GM04503 (cell line): ENCODE data around the gene NAIF1.

ENCODE experiments used
- DNase-seq: peaks from one replicate; pipeline ENCODE4 v3.0.0-alpha.2; 2012; ENCODE audit warnings: low read depth

NAIF1 gene

DNA sequence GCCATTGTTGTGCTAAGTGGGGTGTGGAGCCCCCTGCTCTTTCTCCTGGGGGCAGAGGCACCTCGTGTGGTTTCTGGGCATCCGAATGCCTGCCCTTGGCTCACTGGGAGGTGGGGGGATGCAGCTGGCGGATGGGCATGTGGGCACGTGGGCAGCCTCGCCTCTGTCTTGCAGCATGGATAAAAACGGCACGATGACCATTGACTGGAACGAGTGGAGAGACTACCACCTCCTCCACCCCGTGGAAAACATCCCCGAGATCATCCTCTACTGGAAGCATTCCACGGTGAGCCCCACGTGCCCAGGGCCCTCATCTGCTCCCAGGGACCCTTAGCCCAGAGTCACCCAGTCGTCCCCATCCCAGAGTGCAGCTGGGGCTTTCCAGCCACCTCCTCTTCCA is 35.1 kb upstream of the NAIF1 start:
- no peak for DNase-seq

DNA sequence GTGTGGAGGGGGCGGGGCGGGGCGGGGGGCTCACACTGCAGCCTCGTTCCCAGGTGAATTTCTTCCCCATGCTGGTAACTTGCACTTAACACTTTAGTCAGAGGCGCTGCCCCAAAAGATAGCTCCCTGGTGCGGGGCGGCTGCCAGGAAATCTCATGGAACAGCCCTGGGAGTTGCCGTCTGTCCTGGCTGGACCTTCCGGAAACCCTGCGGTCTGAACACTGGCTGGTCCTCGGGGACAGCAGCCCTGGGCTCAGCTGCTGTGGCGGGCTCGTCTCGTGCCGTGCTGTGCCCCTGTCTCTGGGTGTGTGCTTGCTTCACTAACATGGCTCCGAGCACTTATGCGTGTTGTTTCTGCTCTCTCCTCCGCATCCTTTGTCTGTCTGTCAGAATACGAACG is 34.6 kb upstream of the NAIF1 start:
- DNase-seq = no peak

DNA sequence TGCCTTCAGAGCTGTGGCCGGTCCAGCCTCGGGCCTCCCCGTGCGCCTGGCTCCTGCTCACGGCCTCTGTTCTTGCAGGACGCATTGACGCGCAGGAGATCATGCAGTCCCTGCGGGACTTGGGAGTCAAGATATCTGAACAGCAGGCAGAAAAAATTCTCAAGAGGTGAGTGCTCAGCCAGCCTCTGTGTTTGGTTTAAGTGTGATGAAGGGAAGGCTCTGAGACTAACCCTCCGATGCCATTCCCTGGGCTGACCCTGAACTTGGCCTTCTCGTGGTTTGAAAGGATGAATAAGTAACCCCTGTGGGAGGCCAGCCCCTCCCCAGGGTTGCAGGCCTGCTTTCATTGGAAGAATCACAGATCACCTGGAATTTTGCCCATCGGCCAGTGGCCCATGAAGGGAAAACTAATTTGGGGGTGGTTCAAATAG is 34.1 kb upstream of the NAIF1 start:
- DNase-seq = no peak

DNA sequence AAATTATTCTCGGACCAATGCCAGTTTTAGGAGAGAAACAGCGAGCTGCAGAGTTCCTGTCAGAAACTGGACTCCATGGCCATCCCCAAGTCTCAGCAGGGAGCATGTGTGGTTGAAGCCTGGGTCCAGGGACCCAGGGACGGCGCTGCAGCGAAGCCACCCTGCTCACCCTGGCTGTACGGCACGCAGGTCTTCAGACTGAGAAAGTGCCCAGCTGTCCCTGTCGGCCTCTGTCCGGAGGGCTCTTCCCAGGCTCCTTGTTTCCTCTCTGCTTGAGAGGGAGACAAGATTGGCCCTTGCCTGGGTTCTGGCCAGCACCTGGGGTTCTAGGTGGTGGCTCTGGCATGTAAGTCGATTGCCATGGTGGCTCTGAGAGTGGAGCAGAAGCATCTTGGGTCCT is 33.5 kb upstream of the NAIF1 start:
- DNase-seq = no peak

DNA sequence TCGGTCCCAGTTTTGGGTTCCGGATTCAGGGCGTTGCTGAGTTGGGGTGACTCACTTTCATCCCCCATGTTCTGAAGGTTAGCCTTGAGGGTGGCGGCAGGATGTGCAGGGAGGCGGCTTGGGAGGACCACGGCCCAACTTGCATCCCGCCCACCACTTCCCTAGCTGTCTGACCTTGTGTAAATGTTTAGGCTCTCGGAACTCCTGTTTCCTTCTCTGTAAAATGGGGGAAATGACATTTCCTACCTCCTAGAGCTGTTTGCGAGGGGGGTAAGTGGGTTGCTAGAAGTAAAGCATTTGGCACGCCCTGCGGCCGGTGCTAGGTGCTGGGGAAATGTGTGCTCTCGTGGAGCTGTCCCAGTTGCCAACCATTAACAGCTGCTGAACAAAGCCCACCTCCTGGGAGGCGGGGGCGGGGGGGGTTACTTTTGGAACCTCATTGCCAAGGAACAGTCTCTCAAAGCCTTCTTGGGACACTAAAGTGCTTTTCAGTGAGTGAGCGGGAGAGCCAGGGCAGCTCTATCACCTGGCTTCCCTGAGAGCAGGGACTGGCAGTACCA is 32.9 kb upstream of the NAIF1 start:
- no peak for DNase-seq

DNA sequence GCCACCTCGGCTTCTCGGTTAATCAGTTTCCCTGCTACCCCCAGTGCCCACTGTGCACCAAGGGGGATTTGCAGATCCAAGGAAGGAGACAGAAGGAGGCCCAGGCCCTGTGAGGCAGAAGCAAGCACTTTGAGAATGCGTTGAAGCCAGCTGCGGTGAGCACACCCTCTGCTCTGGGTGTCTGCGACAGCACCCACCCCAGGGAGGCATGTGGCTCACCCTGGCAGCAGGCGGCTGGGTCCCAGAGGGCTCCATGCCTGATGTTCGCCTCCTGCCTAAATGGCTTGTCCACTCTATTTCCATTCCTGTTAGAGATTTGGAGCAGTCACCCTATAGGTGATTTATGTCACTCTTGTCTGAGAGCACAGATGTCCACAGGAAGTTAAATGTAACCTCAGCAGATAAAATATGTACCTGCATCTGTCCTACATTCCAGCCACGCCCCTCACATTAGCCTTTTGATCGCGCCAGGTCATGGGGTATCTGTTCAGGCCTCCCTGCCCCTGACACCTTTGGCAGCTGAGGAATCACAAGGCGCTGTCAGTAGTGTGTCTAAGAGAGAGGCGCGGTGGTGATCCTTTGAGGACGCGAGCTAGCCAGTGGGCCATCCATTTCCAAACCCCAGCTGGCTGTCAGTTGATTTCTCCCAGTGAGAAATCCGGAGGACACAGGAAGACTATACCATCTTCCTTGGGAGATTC is 32.3 kb upstream of the NAIF1 start:
- DNase-seq = no peak

DNA sequence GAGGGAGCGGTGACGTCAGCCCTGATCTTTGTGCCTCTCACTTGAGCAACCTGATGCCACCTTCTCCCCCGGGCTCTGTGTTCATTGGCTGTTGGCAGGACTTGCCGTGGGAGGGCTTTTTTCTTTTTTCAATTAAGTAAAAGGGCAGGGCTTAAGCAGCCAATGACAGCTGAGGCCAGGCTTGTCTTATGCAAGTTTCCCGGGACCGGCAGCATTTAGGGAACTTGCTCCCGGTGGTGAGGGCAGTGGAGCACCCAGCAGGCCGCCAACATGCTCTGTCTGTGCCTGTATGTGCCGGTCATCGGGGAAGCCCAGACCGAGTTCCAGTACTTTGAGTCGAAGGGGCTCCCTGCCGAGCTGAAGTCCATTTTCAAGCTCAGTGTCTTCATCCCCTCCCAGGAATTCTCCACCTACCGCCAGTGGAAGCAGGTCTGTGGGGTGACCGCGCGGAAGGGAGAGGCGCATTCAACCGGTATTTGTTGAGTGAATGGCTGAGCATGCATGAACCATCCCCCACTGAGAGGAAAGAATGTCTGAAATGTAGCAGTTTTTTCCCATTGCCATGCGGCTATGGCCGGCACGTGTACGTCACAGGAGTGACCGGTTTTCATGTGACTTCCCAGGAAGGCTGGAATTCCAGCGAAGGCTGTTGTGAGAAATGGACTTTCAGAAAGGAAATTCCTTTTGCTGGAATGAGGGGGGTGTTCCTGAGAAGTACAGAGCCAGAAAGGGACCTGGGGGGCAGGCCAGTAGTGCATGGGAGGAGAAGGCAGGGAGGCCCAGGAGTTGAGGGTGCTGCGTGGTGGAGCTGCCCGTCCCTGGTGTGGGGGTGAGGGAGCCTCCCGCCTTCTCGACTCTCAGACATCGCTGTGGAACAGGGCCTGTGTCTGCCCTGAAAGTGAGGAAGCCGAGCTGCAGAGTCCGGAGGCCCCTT is 31.4 kb upstream of the NAIF1 start:
- DNase-seq = peak; percentile 90

DNA sequence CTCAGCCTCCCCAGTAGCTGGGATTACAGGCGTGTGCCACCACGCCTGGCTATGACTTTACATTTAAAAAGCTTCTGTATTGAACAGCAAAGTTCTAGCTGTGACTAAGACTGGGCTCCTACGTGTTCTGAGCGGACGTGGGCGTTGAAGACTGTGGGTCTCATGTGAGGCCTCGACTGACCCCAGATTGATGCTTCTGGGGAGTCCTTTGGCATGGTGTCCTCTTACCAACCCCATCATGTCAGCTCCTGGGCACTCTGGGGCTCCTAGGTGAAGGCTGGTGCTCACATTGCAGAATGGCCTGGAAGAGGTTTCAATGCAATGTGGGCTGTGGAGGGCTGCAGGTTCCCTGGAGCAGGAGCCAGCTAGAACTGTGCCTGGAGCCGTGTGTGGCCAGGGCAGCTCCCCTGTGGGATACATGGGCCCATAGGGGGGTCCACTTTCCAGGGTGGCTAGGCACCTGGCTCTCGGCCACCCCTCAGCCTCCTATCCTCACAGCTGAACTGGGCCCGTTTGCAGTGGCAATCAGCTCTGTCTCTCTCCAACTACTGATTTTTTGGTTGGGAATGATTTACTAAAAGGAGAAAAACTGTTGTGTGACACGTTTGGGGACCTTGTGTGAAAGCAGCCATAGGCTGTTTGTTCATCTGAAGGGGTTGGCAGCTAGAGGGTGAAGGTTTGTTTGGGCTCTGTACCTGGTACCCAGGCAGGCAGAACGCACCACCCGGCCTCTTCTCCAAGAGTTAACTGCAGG is 30.6 kb upstream of the NAIF1 start:
- DNase-seq = no peak

DNA sequence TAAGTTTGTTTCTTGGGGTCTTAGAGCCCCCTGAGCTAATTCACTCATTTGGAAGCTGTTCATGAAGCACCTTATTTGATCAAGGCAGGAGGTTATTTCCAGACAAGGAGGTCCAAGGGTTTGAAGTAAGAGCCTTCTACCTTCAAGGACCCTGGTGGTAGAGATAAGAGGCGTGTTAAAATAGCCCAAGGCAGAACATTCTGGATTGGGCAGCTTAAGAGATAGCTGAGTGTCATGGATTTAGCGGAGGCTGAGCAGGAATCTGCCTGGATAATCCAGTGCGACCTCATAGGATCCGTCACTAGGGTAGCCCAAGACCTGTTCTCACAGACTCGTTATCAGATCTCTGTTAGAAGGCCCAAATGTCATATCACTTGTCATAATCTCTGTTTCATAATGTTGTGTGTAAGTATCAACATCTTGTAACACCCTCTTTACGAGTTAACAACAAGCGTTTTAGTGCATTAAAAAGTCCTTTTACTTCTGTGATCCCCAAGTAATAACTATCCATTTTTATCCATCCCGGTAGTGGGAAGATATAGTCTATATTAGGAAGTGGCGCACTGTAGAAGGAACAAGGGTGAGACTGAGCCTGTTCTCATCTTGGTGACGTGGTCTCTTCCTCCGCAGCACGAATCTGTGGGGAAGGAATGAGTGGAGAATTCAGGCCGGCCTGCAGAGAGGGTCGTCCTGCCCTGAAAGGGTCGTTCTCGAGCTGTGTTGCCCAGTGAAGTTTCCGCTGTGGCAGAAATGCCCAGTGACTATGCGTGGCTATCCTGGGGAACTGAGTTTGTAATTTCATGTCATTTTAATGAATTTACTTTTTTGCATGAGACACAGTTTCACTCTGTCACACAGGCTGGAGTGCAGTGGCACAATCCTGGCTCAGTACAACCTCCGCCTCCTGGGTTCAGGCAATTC is 29.8 kb upstream of the NAIF1 start:
- no peak for DNase-seq

DNA sequence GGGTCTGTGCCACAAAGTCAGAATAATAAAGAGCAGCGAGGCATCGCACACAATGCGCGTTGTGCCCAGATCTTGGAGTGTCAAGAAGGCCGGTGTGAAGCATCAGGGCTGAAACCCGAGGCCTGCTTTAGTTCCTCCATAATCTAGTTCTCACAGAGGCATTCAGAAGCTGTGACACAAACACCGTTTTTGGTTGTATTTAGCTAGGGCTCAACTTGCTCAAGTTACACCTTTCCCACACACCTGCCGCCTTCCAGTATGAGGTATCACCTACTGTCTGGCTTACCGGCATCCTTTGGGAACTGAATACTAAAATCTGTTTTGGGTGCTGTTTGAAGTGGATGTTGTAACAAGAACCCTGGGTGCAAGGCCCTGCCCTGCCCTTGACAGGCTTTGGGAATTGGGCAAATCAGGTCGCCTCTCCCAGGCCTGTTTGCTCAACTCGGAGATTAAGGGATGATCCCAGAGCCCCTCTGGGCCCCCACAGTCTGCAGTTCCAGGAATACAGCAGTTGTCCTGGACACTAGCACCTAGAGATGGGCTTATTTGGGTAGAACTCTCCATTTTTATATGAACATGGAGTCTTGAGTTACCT is 27.9 kb upstream of the NAIF1 start:
- DNase-seq = no peak

DNA sequence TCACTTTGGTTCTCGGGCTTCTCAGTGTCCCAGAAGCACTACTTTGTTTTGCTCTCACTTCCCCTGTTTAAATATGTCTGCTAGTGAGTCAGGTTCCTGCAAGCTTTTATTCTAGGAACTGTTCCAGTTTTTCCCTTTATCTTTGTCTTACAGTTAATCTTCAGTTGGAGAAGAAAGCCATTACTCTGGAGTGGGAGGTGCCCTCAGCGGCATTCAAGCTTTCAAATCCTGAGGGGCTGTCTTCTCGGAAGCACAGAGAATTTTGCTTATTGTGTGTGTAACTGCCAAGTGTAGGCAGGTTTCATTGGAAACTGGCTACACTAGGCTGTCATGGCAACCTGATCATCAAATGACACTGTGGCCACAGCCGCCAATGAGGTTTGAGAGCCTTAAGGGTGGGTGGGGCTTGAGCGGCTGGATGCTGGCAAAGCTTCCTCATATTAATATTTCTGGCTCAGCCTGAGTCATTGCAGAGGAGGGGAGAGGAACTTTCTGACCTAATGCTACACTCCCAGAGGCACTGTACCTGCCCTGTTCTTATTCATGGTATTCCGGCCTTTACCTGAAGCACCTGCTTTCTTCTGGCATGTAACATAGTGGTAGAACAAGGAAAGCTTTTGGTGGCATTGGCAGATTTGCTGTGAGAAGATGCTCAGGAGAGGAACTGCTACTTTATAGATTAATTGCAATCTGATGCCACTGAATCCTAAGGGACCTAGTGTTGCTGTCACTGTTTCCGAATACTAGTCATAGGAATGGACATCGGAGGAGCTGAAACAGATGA is 27.2 kb upstream of the NAIF1 start:
- peak; percentile 93 for DNase-seq

DNA sequence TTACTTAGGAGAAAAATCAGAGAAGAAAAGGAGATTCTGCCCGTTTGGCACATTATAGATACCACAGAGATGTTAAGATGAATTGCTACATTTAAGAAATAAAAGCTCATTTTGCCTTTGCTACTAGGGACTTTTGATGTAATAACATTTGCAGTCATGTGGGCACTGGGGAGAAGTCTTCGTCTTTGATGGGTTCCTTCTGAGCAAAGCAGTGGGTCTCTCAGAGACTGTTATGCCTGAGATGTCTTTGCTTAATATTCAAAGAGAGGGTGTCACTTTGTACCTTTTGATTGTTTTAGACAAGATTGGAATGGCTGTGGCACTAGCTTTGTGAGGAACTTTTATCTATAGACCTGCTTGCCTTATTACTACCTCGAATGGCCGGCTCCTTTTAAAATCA is 25.9 kb upstream of the NAIF1 start:
- no peak for DNase-seq

DNA sequence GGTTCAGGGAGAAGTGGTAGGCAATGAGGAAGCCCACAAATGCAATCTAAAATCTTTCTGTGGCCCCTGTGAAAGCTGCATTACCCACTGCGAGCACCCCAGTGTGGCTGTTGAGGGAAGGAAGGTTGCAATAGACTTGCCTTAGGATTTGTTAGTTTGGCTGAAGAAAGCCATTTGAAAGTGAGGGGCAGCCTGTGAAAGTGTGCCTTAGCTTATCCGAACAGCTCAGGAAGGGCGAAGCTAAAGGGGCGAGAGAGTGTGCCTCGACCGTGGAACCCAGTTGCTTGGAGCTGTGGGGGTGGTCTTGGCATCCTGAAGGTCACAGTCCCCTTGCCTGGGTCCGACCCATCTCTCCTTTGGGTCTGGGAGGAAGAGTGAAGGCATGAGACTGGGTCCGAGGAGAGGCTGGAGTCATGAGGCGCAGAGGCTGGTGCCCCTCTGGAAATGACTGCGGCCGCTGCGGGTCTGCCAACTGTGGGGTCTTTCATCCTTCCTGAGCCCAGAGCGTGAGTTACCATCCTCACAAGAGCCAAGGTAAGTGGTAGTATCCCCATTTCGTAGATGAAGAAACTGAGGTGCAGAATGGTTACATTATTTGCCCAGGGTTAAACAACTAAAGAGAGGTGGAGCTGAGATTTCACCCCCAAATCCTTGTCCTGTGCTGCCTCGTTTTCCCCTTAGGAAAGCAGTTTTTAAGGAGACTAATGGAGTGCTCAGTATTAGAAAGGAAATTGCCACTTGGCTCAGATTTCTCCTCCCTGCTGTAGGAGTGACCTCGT is 25.3 kb upstream of the NAIF1 start:
- no peak for DNase-seq

DNA sequence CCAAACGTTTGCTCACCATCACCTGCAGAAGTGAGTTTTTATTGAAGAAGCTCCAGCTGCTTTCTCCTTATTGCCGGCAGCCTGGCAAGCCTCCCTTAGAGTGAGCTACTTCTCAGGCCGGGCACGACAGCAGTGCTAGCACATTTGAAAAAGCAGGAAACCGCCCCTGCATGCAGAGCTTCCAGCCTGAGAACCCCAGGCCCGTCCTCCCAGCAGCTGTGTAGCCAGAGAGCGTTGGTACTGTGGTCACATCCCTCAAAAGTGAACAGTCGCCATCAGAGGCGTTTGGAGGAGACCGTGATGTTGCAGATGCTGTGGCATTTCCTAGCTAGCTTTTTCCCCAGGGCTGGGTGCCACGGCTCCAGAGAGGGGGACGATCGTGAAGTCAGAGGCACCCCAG is 24.5 kb upstream of the NAIF1 start:
- DNase-seq = no peak

DNA sequence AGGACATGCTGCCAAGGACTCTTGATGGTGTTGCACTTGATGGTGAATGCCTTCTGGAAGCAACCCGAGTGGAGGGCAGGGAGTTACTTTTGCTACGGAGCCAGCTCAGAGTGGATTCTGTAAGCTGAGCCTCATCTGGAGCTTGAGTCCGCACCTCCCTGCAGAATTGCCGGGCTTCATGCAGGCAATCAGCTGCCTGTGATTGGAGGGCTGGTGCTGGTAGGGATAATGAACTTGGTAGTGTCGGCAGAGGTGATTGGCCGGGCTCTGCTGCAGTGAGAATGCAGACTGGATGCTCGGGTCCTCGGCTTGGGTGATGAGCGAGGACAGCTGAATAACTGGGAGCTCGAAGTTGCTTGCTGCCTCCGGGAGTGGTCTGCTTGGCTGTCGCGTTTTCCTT is 24.0 kb upstream of the NAIF1 start:
- DNase-seq = peak; percentile 76

DNA sequence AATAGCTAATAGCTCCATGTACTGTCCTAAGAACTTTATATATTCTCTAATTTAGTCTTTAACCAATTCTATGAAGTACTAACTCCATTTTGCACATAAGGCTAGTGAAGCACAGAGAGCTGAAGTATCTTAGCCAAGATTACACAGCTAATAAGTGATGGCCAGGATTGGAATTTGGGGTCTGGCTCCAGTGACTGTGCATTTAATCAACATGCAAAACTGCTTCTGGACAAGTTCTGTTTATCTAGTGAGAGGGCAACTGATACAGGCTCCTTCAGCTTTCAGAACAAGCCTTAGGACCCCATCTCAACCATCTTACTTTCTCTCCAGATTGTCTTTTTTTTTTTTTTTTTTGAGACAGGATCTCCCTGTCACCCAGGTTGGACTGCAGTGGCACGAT is 22.2 kb upstream of the NAIF1 start:
- DNase-seq = no peak

DNA sequence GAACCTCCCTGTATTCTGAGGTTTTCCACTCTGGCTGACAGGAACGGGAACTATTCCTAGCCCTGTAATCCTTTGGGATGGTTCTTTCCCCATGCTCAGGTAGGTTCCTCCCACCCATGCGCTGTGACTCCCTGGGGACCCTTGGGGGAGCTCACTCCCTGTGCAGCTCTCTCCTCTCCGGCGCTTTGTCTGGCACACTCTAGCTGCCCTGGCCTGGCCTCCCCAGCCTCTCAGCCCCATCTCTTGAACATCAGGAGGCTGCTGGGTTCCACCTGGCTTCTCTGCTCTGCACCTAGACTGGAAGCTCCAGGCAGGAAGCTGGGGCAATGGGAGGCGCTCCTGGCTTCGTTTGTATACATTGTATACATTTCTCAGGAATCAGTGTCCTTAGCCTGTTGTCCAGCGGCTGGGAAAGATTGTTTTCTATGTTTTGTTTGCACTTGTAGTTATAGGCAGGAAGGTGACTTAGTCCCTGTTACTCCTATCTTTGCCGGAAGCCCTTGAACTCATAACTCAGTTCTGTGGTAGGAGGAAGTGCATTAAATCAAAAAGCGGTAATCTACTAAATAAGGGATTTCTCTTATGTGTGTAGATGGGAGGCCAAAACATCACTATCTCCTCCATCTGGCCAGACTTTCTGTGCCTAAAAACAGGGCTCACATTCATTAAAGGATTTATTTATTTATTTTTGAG is 21.3 kb upstream of the NAIF1 start:
- no peak for DNase-seq

DNA sequence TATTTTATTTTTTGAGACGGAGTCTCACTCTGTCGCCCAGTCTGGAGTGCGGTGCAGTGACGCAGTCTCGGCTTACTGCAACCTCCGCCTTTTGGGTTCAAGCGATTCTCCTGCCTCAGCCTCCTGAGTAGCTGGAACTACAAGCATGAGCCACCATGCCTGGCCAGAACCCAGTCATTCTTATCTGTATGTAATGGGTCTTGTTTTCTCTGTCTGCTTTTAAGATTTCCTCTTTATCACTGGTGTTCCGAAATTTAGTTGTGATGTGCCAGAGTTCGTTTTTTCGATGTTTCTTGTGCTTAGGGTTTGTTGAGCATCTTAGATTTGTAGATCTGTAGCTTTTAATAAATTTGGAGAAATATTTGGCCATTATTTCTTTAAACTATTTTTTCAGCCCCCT is 20.1 kb upstream of the NAIF1 start:
- DNase-seq = no peak

DNA sequence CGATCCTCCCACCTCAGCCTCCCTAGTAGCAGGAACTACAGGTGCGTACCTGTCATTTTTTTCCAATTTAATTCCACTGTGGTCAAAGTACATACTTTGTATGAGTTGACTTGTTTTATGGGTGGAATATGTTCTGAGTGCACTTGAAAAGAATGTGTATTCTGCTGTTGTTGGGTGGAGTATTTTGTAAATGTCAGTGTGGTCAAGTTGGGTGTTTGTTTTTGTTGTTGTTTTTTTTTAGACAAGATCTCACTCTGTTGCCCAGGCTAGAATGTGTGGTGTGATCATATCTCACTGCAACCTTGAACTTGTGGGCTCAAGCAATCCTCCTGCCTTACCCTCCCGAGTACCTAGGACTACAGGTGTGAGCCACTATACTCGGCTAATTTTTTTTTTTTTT is 18.8 kb upstream of the NAIF1 start:
- no peak for DNase-seq
